ENCODE measurements around the gene GHR. TPM values are rescaled to one million over a fixed set of nuclear protein-coding genes. Genes with fewer than 3 reads are reported as not detected.

Gene GHR
- total RNA-seq, 1 donor from 2014 or later: 2.3 TPM

DNA sequence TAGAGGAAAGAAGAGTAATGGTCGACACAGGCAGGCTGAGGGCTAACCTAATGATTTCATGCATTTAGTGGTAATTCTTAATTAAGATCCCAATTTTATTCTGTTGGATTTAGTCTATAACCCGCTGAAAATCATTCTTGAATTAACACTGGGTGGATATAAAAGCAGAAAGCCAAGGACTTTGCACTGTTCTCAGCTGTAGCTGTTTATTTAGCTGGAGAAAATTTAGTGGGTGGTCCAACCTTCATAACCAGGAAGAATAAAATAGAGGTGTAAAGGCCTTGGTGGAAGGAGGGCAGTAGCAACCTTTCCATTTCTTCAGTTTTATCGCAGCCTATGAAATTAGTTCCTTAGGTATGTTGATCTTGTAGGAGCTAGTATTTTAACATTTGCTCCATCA, 92.3 kb downstream of the GHR start:
- Histone ChIP-seq H3K4me1 (ENCODE audit: insufficient read depth, low read length) (no peaks in the 10 kb centered on the region), H3K4me3 (ENCODE audit: insufficient read depth, low read depth, low read length) (no peak overlapping the region), H3K27ac (ENCODE audit: low read depth, low read length) (no peak overlapping the region), H3K9me3 (ENCODE audit: insufficient read depth, low read depth, low read length) (no peaks in the 10 kb centered on the region), H3K4me2 (ENCODE audit: low read length) (no peak overlapping the region), H4K20me1 (ENCODE audit: insufficient read depth, low read length) (no peaks in the 10 kb centered on the region), H3K27me3 (ENCODE audit: insufficient read depth, low read length) (no peaks in the 10 kb centered on the region), H2AFZ (ENCODE audit: low read depth, low read length) (no peak overlapping the region), H3K79me2 (ENCODE audit: insufficient read depth, low read length) (no peaks in the 10 kb centered on the region), H3K9ac (ENCODE audit: low read length) (no peak overlapping the region), H3K36me3 (ENCODE audit: insufficient read depth, low read length) (no peaks in the 10 kb centered on the region)
- Mint-ChIP-seq H3K4me1 (ENCODE audit: low read depth, unreplicated experiment) (no peaks in the 10 kb centered on the region), H3K27ac (ENCODE audit: unreplicated experiment) (no peak overlapping the region), H3K4me3 (ENCODE audit: unreplicated experiment) (no peak overlapping the region), H3K36me3 (ENCODE audit: low read depth, unreplicated experiment) (no peaks in the 10 kb centered on the region), H3K27me3 (ENCODE audit: low read depth, unreplicated experiment) (no peaks in the 10 kb centered on the region), H3K9me3 (ENCODE audit: unreplicated experiment) (no peaks in the 10 kb centered on the region)
- DNase-seq (ENCODE audit: low read depth): no peak
- no peak for FAIRE-seq
- TF ChIP-seq, protein P1, sequence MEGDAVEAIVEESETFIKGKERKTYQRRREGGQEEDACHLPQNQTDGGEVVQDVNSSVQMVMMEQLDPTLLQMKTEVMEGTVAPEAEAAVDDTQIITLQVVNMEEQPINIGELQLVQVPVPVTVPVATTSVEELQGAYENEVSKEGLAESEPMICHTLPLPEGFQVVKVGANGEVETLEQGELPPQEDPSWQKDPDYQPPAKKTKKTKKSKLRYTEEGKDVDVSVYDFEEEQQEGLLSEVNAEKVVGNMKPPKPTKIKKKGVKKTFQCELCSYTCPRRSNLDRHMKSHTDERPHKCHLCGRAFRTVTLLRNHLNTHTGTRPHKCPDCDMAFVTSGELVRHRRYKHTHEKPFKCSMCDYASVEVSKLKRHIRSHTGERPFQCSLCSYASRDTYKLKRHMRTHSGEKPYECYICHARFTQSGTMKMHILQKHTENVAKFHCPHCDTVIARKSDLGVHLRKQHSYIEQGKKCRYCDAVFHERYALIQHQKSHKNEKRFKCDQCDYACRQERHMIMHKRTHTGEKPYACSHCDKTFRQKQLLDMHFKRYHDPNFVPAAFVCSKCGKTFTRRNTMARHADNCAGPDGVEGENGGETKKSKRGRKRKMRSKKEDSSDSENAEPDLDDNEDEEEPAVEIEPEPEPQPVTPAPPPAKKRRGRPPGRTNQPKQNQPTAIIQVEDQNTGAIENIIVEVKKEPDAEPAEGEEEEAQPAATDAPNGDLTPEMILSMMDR (IDR thresholded peaks at IDR 0.05; ENCODE audit: insufficient read depth, low read depth, low read length): no peak
- no peak for TF ChIP-seq EZH2 (IDR thresholded peaks at IDR 0.05; ENCODE audit: insufficient read depth, low read length)

DNA sequence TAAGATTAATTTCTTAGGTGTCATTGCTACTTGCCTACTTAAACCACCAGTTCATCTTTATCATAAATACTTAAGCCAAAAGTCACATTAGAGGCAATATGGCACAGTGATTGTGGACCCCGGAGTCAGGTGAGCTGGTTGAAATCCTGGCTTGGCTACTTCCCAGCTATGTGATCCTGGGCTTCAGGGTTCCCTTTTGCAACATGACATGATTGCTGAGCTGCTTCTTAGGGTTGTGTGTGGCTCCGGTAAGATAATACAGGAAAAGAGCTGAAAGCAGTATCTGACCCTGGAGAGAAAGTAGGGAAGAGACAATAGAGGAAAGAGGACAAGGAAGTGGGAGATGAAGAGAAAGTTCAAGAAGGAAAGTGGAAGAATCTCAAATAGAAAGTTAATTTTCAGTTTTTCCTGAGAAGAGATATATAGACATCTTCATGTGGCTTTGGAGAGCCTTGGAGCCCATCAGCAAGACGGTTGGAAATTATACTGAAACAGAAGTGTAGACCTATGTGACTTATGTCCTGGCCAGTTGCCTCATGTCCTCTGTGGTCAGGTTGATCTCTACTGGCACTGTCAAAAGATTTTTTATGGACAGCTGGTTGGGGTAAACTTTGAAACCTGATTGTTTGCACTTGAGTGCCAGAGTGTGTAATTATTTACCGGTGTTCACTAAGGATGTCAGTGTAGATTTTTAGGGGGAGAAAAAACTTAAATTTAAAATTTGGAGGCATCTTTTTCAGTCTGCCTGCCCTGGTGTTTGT, 93.2 kb downstream of the GHR start:
- DNase-seq (ENCODE audit: low read depth): no peak
- H2AFZ ChIP-seq (ENCODE audit: low read depth, low read length): no peak overlapping the region
- no peaks in the 10 kb centered on the region for H3K9me3 Mint-ChIP-seq (ENCODE audit: unreplicated experiment)
- no peak overlapping the region for H3K4me3 ChIP-seq (ENCODE audit: insufficient read depth, low read depth, low read length)
- no peak overlapping the region for H3K4me3 Mint-ChIP-seq (ENCODE audit: unreplicated experiment)
- TF ChIP-seq EZH2 (IDR thresholded peaks at IDR 0.05; ENCODE audit: insufficient read depth, low read length): no peak
- TF ChIP-seq, protein P1 (IDR thresholded peaks at IDR 0.05; ENCODE audit: insufficient read depth, low read depth, low read length): no peak
- no peak overlapping the region for H3K4me2 ChIP-seq (ENCODE audit: low read length)
- H3K9me3 ChIP-seq (ENCODE audit: insufficient read depth, low read depth, low read length): no peaks in the 10 kb centered on the region
- no peaks in the 10 kb centered on the region for H3K4me1 ChIP-seq (ENCODE audit: insufficient read depth, low read length)
- no peak overlapping the region for H3K9ac ChIP-seq (ENCODE audit: low read length)
- no peak overlapping the region for H3K27ac Mint-ChIP-seq (ENCODE audit: unreplicated experiment)
- H4K20me1 ChIP-seq (ENCODE audit: insufficient read depth, low read length): no peaks in the 10 kb centered on the region
- no peaks in the 10 kb centered on the region for H3K27me3 Mint-ChIP-seq (ENCODE audit: low read depth, unreplicated experiment)
- H3K36me3 ChIP-seq (ENCODE audit: insufficient read depth, low read length): no peaks in the 10 kb centered on the region
- FAIRE-seq: no peak
- H3K79me2 ChIP-seq (ENCODE audit: insufficient read depth, low read length): no peaks in the 10 kb centered on the region
- no peak overlapping the region for H3K27ac ChIP-seq (ENCODE audit: low read depth, low read length)
- H3K27me3 ChIP-seq (ENCODE audit: insufficient read depth, low read length): no peaks in the 10 kb centered on the region
- H3K36me3 Mint-ChIP-seq (ENCODE audit: low read depth, unreplicated experiment): no peaks in the 10 kb centered on the region
- H3K4me1 Mint-ChIP-seq (ENCODE audit: low read depth, unreplicated experiment): no peaks in the 10 kb centered on the region

DNA sequence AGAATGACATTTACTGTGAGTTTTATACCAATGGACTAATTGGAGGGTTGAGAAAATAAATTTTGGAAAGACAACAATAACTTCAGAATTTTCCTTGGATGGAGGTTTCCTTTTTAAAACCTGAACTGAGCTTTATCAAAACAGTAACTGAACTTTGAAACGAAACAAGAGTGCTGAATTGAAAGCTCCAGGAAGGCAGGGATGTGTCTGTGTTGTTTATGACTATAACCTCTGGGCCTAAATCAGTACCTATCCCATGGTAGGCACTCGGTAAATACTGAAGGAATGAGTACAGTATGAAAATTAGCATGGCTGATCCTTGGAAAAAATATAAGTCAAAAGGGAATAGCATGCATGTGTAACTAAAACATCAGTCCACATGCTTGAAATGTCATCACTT, 93.9 kb downstream of the GHR start:
- Histone ChIP-seq H3K4me2 (ENCODE audit: low read length) (no peak overlapping the region), H3K4me3 (ENCODE audit: insufficient read depth, low read depth, low read length) (no peak overlapping the region), H3K27ac (ENCODE audit: low read depth, low read length) (no peak overlapping the region), H4K20me1 (ENCODE audit: insufficient read depth, low read length) (no peaks in the 10 kb centered on the region), H3K4me1 (ENCODE audit: insufficient read depth, low read length) (no peaks in the 10 kb centered on the region), H3K36me3 (ENCODE audit: insufficient read depth, low read length) (no peaks in the 10 kb centered on the region), H3K9ac (ENCODE audit: low read length) (no peak overlapping the region), H3K27me3 (ENCODE audit: insufficient read depth, low read length) (no peaks in the 10 kb centered on the region), H2AFZ (ENCODE audit: low read depth, low read length) (no peak overlapping the region), H3K79me2 (ENCODE audit: insufficient read depth, low read length) (no peaks in the 10 kb centered on the region), H3K9me3 (ENCODE audit: insufficient read depth, low read depth, low read length) (no peaks in the 10 kb centered on the region)
- H3K4me1 Mint-ChIP-seq (ENCODE audit: low read depth, unreplicated experiment): no peaks in the 10 kb centered on the region
- H3K27ac Mint-ChIP-seq (ENCODE audit: unreplicated experiment): no peak overlapping the region
- no peaks in the 10 kb centered on the region for H3K9me3 Mint-ChIP-seq (ENCODE audit: unreplicated experiment)
- FAIRE-seq (no peak), DNase-seq (ENCODE audit: low read depth) (no peak)
- TF ChIP-seq, protein P1 (IDR thresholded peaks at IDR 0.05; ENCODE audit: insufficient read depth, low read depth, low read length): no peak
- no peak for TF ChIP-seq EZH2 (IDR thresholded peaks at IDR 0.05; ENCODE audit: insufficient read depth, low read length)
- no peaks in the 10 kb centered on the region for H3K36me3 Mint-ChIP-seq (ENCODE audit: low read depth, unreplicated experiment)
- no peak overlapping the region for H3K4me3 Mint-ChIP-seq (ENCODE audit: unreplicated experiment)
- no peaks in the 10 kb centered on the region for H3K27me3 Mint-ChIP-seq (ENCODE audit: low read depth, unreplicated experiment)
